NB4 (cell line): ENCODE results near the gene BSPRY.

ENCODE experiments used
- DNase-seq: peaks from one replicate; pipeline ENCODE4 v3.0.0; 2010; ENCODE audit warnings: low read depth
- H3K4me3 ChIP-seq: one replicate; pipeline ENCODE4 v1.5.1; 2011; ENCODE audit warnings: mild to moderate bottlenecking, low read depth, low read length, moderate library complexity
- MYC ChIP-seq: IDR thresholded peaks from 2 replicates; pipeline ENCODE4 v1.6.1; 2011; ENCODE audit warnings: low read depth, low read length
- POLR2A ChIP-seq: IDR thresholded peaks from 2 replicates; pipeline ENCODE4 v1.6.1; 2011; ENCODE audit warnings: mild to moderate bottlenecking; ENCODE audit not compliant: insufficient read length; ENCODE audit errors: extremely low read depth
- TF ChIP-seq, protein P1 (sequence below): IDR thresholded peaks from one replicate; pipeline ENCODE4 v1.5.1; 2012; ENCODE audit warnings: low read depth, low read length
- TF ChIP-seq, protein P2 (sequence below): IDR thresholded peaks from 2 replicates; pipeline ENCODE4 v1.6.1; 2011; ENCODE audit warnings: low read depth, low read length

Gene BSPRY

DNA sequence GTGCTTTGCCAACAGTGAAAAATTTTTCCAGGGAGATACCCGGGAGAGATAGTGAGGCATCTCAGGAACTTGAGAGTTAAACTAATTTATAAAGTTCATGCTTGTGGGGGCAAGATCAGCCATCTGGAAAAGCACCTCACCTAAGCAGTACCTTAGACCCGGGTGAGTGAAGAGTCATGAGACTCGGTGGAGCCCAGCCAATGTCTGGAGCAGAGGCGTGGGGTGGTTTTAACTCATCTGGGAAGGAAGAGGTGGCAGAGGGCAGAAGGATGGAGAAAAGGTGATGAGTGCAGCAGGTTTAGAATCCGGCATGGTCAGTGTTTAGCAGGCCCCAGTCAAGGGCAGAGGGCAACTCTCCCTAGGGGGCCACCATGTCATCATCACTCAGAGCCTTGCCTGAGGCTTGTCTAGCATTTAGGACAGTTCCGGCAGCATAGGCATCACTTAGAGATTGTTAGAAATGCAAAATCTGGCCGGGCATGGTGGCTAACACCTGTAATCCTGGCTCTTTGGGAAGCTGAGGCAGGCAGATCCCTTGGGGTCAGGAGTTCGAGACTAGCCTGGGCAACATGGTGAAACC is 41.9 kb upstream of the BSPRY start:
- no peak for DNase-seq
- no peak for TF ChIP-seq POLR2A
- TF ChIP-seq, protein P1, sequence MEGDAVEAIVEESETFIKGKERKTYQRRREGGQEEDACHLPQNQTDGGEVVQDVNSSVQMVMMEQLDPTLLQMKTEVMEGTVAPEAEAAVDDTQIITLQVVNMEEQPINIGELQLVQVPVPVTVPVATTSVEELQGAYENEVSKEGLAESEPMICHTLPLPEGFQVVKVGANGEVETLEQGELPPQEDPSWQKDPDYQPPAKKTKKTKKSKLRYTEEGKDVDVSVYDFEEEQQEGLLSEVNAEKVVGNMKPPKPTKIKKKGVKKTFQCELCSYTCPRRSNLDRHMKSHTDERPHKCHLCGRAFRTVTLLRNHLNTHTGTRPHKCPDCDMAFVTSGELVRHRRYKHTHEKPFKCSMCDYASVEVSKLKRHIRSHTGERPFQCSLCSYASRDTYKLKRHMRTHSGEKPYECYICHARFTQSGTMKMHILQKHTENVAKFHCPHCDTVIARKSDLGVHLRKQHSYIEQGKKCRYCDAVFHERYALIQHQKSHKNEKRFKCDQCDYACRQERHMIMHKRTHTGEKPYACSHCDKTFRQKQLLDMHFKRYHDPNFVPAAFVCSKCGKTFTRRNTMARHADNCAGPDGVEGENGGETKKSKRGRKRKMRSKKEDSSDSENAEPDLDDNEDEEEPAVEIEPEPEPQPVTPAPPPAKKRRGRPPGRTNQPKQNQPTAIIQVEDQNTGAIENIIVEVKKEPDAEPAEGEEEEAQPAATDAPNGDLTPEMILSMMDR = no peak
- no peak for TF ChIP-seq MYC
- H3K4me3 ChIP-seq = no peak overlapping the region

DNA sequence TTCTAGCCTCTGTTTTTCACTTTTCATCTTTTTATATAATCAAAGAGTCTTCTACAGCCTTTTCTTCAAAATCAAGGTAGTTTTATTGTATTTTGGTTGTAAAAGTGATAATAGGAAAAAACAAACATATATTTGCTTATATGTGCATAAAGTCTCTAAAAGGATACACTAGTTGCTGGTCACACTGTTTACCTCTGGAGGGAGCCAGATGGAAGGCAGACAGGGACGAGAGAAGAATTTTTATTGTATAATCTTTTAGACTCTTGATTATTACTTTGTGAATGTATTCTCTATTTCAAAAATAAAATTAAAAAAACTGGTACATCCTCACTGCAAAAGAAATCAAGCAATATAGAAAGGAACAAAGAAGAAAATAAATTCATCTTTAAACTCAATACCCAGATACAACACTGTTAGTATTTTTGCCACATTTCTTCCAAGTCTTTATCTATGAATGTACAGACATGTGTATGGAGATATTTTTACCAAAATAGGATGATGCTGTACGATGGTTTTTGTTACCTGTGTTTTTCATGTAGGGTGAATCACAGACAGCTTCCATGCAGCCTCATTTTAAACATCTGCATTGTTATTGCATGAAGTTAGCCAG is 40.0 kb upstream of the BSPRY start:
- no peak overlapping the region for H3K4me3 ChIP-seq
- peak; percentile 52 for DNase-seq
- TF ChIP-seq MYC = no peak
- TF ChIP-seq POLR2A = no peak
- TF ChIP-seq, protein P1 = peak; percentile 72

DNA sequence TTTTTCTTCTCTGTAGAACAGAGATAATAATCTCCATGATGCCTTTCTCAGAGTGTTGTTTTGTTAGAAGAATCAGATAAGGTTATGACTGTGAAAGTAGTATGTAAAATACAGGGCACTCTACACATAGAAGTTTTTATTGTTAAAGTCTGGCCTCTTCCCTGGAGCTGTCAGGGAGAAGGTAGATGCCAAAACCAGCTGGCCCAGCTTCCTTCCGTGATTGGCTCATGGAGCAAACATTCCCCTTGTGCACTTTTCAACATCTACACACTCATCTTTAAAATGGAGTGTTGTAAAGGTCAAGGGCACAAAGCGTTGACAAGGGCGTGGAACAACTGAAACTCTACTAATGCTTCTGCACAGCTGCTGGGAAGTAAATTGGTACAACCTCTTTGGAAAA is 38.8 kb upstream of the BSPRY start:
- no peak overlapping the region for H3K4me3 ChIP-seq
- TF ChIP-seq MYC (no peak), POLR2A (no peak)
- TF ChIP-seq, protein P1 = no peak
- TF ChIP-seq, protein P2, sequence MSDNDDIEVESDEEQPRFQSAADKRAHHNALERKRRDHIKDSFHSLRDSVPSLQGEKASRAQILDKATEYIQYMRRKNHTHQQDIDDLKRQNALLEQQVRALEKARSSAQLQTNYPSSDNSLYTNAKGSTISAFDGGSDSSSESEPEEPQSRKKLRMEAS = no peak
- no peak for DNase-seq

DNA sequence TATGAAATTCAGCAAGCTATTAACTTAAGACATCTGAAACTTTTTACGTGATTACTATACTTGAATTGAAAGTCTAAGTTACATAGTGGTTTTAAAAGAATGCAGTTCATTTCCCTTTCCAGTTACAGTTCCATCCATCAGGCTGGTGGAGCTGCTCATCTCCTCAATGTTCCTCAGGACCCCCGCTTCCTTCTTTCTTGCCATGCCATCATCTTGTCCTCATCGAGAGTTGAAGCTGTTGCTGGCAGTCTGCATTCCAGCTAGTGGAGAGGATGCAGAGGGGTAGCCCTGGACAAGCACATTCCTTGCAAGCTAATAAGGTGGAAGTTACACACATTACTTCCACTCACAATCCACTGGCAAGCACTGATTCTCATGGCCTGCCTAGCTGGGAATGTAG is 37.4 kb upstream of the BSPRY start:
- no peak overlapping the region for H3K4me3 ChIP-seq
- no peak for TF ChIP-seq POLR2A
- no peak for TF ChIP-seq MYC
- TF ChIP-seq, protein P2 = no peak
- TF ChIP-seq, protein P1 = no peak
- DNase-seq = no peak

DNA sequence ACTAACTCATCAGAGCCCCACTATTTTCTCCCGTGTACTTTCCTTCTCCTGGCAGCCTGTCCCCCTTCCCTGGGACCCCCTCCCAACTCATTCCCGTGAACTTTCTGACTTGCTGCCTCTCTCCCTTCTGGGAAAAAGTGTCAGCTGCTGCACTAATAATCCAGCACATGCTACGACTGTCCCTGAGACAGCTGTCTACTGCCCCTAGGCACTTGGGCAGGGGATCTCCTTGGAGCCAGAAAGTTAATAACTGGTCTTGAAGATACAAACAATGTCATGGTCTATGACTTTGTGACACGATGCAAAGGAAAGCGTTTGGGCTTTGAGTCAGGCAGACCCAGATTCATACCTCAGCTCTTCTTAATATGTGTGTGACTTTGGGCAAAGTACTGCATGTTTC is 36.1 kb upstream of the BSPRY start:
- DNase-seq = no peak
- no peak overlapping the region for H3K4me3 ChIP-seq
- TF ChIP-seq POLR2A (no peak), MYC (no peak)
- TF ChIP-seq, protein P1 = no peak
- TF ChIP-seq, protein P2 = no peak

DNA sequence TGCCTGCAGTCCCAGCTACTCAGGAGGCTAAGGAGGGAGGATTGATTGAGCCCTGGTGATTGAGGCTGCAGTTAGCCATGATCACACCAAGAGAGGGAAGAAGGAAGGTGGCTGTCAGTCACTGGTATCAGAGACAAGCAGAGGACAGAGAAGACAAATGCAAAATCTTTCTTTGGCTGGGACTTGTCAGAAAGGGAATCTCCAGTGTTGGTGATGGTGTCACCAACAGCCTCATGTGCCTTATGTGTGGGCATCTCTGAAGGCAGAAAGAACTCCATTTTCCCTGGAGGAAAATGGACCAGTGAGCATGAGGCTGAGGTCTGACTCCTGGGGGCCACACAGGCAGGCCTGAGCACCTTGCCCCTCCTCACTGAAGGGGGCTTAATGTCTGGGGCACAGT is 34.1 kb upstream of the BSPRY start:
- TF ChIP-seq MYC (no peak), POLR2A (no peak)
- TF ChIP-seq, protein P2 = no peak
- TF ChIP-seq, protein P1 = no peak
- H3K4me3 ChIP-seq = no peak overlapping the region
- no peak for DNase-seq
